GM23338 (cell line): ENCODE data around the gene ENTPD1. TPM values are rescaled to one million over a fixed set of nuclear protein-coding genes. Genes with fewer than 3 reads are reported as not detected.
"Not testable (repeated sequence)": the region's sequence is repeated elsewhere in the genome, so short reads cannot be mapped to it uniquely, and the experiment has no call there.

Experiments
- ATAC-seq: fragments of 200-7000 bp; cut with Tn5 transposase; 3 replicates; pipeline ENCODE4 v1.9.1; 2020
- DNase-seq: peaks from one replicate; pipeline ENCODE4 v3.0.0-alpha.2; 2015; ENCODE audit warnings: low spot score
- H2AFZ ChIP-seq: fragments of 200-600 bp; sonication (generic); 2 replicates; pipeline ENCODE4 v1.8.0; 2016; ENCODE audit warnings: antibody characterized with exemption, mild to moderate bottlenecking, moderate library complexity
- H3F3A ChIP-seq: fragments of 200-600 bp; sonication (generic); replicated peaks from 2 replicates; pipeline ENCODE4 v1.8.0; 2017; ENCODE audit warnings: antibody characterized with exemption, mixed run types, low read depth
- H3K27ac ChIP-seq: fragments of 200-600 bp; sonication (generic); 2 replicates; pipeline ENCODE4 v1.6.1; 2016; ENCODE audit warnings: low read depth
- H3K27me3 ChIP-seq: fragments of 200-600 bp; sonication (generic); 2 replicates; pipeline ENCODE4 v1.8.0; 2016; ENCODE audit warnings: mild to moderate bottlenecking, mixed run types, moderate library complexity; ENCODE audit not compliant: insufficient read depth
- H3K36me3 ChIP-seq: fragments of 200-600 bp; sonication (generic); 2 replicates; pipeline ENCODE4 v1.8.0; 2016; ENCODE audit warnings: mild to moderate bottlenecking; ENCODE audit not compliant: insufficient read depth
- H3K4me1 ChIP-seq: fragments of 200-600 bp; sonication (generic); 2 replicates; pipeline ENCODE4 v1.8.0; 2016; ENCODE audit warnings: mild to moderate bottlenecking, moderate library complexity; ENCODE audit not compliant: insufficient read depth
- H3K4me2 ChIP-seq: fragments of 200-600 bp; sonication (generic); 2 replicates; pipeline ENCODE4 v1.7.1; 2017; ENCODE audit warnings: mixed run types
- H3K4me3 ChIP-seq: fragments of 200-600 bp; sonication (generic); 2 replicates; pipeline ENCODE4 v1.6.1; 2016; ENCODE audit warnings: mixed run types
- H3K79me2 ChIP-seq: fragments of 200-600 bp; sonication (generic); replicated peaks from 2 replicates; pipeline ENCODE4 v1.8.0; 2017; ENCODE audit warnings: mild to moderate bottlenecking; ENCODE audit not compliant: insufficient read depth
- H3K9me2 ChIP-seq: fragments of 200-600 bp; sonication (generic); 2 replicates; pipeline ENCODE4 v1.8.0; 2017; ENCODE audit not compliant: insufficient read depth
- H4K20me1 ChIP-seq: fragments of 200-600 bp; sonication (generic); replicated peaks from 2 replicates; pipeline ENCODE4 v1.8.0; 2017; ENCODE audit warnings: mild to moderate bottlenecking; ENCODE audit not compliant: insufficient read depth
- H3K27ac Mint-ChIP-seq: 2 replicates; pipeline ENCODE4 v1.8.0; 2020; ENCODE audit warnings: inconsistent platforms, mild to moderate bottlenecking, moderate library complexity, mixed read lengths
- H3K27me3 Mint-ChIP-seq: 3 replicates; pipeline ENCODE4 v1.8.0; 2022; ENCODE audit warnings: low read depth, mild to moderate bottlenecking, moderate library complexity, mixed read lengths, inconsistent platforms; ENCODE audit not compliant: insufficient read depth, poor library complexity
- H3K36me3 Mint-ChIP-seq: 3 replicates; pipeline ENCODE4 v1.8.0; 2021; ENCODE audit warnings: low read depth, mild to moderate bottlenecking, inconsistent platforms, moderate library complexity, mixed read lengths
- H3K4me1 Mint-ChIP-seq: 3 replicates; pipeline ENCODE4 v1.8.0; 2020; ENCODE audit warnings: mild to moderate bottlenecking, inconsistent platforms, mixed read lengths
- H3K4me3 Mint-ChIP-seq: 3 replicates; pipeline ENCODE4 v1.8.0; 2021; ENCODE audit warnings: moderate library complexity, mild to moderate bottlenecking, inconsistent platforms, mixed read lengths
- H3K9me3 Mint-ChIP-seq: 3 replicates; pipeline ENCODE4 v1.8.0; 2020; ENCODE audit warnings: moderate library complexity, mild to moderate bottlenecking, inconsistent platforms, mixed read lengths
- CREB1 ChIP-seq: fragments of 250-450 bp; sonication (Bioruptor Pico); IDR thresholded peaks from 2 replicates; pipeline ENCODE4 v1.5.0; 2020; ENCODE audit warnings: low read depth, mild to moderate bottlenecking, moderate library complexity
- ETS1 ChIP-seq: IDR thresholded peaks from 2 replicates; pipeline ENCODE4 v1.6.1; 2016; ENCODE audit warnings: antibody characterized with exemption
- JUNB ChIP-seq: IDR thresholded peaks from one replicate; pipeline ENCODE4 v1.6.1; 2016; ENCODE audit warnings: antibody characterized with exemption; ENCODE audit not compliant: unreplicated experiment
- NANOG ChIP-seq: IDR thresholded peaks from 2 replicates; pipeline ENCODE4 v1.6.1; 2016; ENCODE audit warnings: antibody characterized with exemption, borderline replicate concordance
- POLR2AphosphoS5 ChIP-seq: IDR thresholded peaks from 2 replicates; pipeline ENCODE4 v1.6.1; 2016; ENCODE audit warnings: antibody characterized with exemption, low read depth
- STAT1 ChIP-seq: IDR thresholded peaks from one replicate; pipeline ENCODE4 v1.6.1; 2016; ENCODE audit warnings: antibody characterized with exemption; ENCODE audit not compliant: unreplicated experiment
- ZNF114 ChIP-seq: fragments of 250-450 bp; sonication (Bioruptor Pico); IDR thresholded peaks from 2 replicates; pipeline ENCODE4 v1.5.0; 2020; ENCODE audit warnings: mild to moderate bottlenecking, moderate library complexity
- ZNF331 ChIP-seq: fragments of 250-450 bp; sonication (Bioruptor Pico); IDR thresholded peaks from 2 replicates; pipeline ENCODE4 v1.5.0; 2020; ENCODE audit warnings: low read depth, mild to moderate bottlenecking, moderate library complexity
- ZNF462 ChIP-seq: fragments of 250-450 bp; sonication (Bioruptor Pico); IDR thresholded peaks from 2 replicates; pipeline ENCODE4 v1.5.0; 2020; ENCODE audit warnings: mild to moderate bottlenecking, moderate library complexity
- polyA plus RNA-seq: library from polyadenylated mRNA; unstranded; fragments of >200 nt; fragmentation: Nextera tagmentation; extraction: Ambion mirVana; gene quantifications from 2 replicates; pipeline ENCODE4 v1.2.1, GENCODE V29; 2016
- total RNA-seq: library from RNA; depleted of rRNA; stranded (reverse); fragments of >200 nt; shearing (Covaris generic); gene quantifications from 2 replicates; pipeline ENCODE4 v1.2.3, GENCODE V29; 2014

ENTPD1 gene
- total and polyA plus RNA-seq, 2 experiments from 2014 or later: 2.3 to 3.6 TPM

DNA sequence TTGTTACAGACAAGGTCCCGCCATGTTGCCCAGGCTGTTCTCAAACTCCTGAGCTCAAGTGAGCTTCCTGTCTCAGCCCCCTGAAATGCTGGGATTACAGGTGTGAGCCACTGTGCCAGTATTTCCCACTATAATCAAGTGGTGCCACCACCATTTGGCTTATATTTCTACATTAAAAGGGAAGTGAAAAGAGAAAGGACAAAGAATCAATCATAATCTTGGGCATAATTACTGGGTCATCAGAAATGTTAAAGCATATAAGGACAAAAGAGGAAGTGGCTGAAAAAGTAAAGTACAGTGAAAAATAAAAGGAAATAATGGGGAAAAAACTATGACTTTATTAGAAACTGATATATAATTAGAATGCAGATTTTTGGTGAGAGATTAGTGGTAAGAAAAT, 25.7 kb upstream of the ENTPD1 start:
- ATAC-seq: no peak
- Histone ChIP-seq H3K27me3 (no peaks in the 10 kb centered on the region), H3K4me3 (no peak overlapping the region), H2AFZ (peak overlapping the region; percentile 61; the same call in 1 of the 2 replicates), H3K9me2 (no peaks in the 10 kb centered on the region), H3K79me2 (no peaks in the 10 kb centered on the region), H3F3A (no peaks in the 10 kb centered on the region), H4K20me1 (no peaks in the 10 kb centered on the region), H3K4me1 (peaks cover 7% of the 10 kb centered on the region; the same call in 1 of the 2 replicates), H3K4me2 (no peak overlapping the region), H3K27ac (no peak overlapping the region), H3K36me3 (peaks cover 7% of the 10 kb centered on the region)
- Mint-ChIP-seq H3K36me3 (peaks cover 18% of the 10 kb centered on the region), H3K9me3 (peaks cover 21% of the 10 kb centered on the region), H3K4me3 (no peak overlapping the region), H3K27me3 (no peaks in the 10 kb centered on the region), H3K27ac (no peak overlapping the region), H3K4me1 (peaks cover 4% of the 10 kb centered on the region; the same call in 2 of the 3 replicates)
- TF ChIP-seq ZNF331: no peak
- no peak for TF ChIP-seq ZNF114 (CRISPR knock-in tag)
- TF ChIP-seq NANOG: no peak
- no peak for TF ChIP-seq POLR2AphosphoS5
- no peak for TF ChIP-seq JUNB
- DNase-seq: no peak

DNA sequence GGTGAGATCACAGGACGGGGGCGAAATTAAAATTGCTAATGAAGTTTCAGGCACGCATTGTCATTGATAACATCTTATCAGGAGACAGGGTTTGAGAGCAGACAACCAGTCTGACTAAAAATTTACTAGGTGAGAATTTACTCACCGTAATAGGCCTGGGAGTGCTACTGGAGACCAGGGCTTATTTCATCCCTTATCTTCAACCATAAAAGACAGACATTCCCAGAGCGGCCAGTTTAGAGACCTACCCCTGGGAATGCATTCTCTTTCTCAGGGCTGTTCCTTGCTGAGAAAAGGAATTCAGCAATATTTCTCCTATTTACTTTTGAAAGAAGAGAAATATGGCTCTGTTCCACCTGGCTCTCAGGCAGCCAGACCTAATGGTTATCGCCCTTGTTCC, 23.1 kb upstream of the ENTPD1 start:
- not testable (repeated sequence) for H3F3A ChIP-seq, H3K9me2 ChIP-seq, H3K36me3 ChIP-seq, H3K27me3 Mint-ChIP-seq, H3K79me2 ChIP-seq, H3K27ac Mint-ChIP-seq, H3K4me2 ChIP-seq, ATAC-seq, H2AFZ ChIP-seq, H3K4me1 ChIP-seq, H4K20me1 ChIP-seq, H3K27ac ChIP-seq, H3K27me3 ChIP-seq, H3K4me3 ChIP-seq, H3K4me3 Mint-ChIP-seq, H3K4me1 Mint-ChIP-seq
- peaks cover 21% of the 10 kb centered on the region for H3K9me3 Mint-ChIP-seq
- peak; percentile 13 for DNase-seq
- 0 out of 2 replicates have a peak, but pooled peaks have one; percentile 63 for TF ChIP-seq ZNF114 (CRISPR knock-in tag)
- peaks cover 18% of the 10 kb centered on the region for H3K36me3 Mint-ChIP-seq

- no peaks in the 10 kb centered on the region for H3K36me3 Mint-ChIP-seq
- H3K4me3 Mint-ChIP-seq: no peak overlapping the region
- 0 out of 2 replicates have a peak, but pooled peaks cover 9% of the 10 kb centered on the region for H3K9me2 ChIP-seq
- H3K27me3 ChIP-seq: no peaks in the 10 kb centered on the region
- H4K20me1 ChIP-seq: no peaks in the 10 kb centered on the region
- H3K9me3 Mint-ChIP-seq: no peaks in the 10 kb centered on the region; the same call in 1 of the 3 replicates
- H2AFZ ChIP-seq: no peak overlapping the region
- H3F3A ChIP-seq: no peaks in the 10 kb centered on the region
- no peak overlapping the region for H3K27ac Mint-ChIP-seq
- H3K27ac ChIP-seq: no peak overlapping the region
- H3K4me3 ChIP-seq: no peak overlapping the region
- no peak overlapping the region for H3K4me2 ChIP-seq
- no peaks in the 10 kb centered on the region for H3K79me2 ChIP-seq
- H3K4me1 ChIP-seq: peaks cover 10% of the 10 kb centered on the region
- no peak for ATAC-seq
- no peaks in the 10 kb centered on the region for H3K36me3 ChIP-seq
- no peak for DNase-seq
- peaks cover 16% of the 10 kb centered on the region for H3K4me1 Mint-ChIP-seq
- H3K27me3 Mint-ChIP-seq: no peaks in the 10 kb centered on the region
- TF ChIP-seq ZNF462 (CRISPR knock-in tag): no peak
- TF ChIP-seq ETS1: no peak
- no peak for TF ChIP-seq POLR2AphosphoS5
- no peak for TF ChIP-seq JUNB
- no peak for TF ChIP-seq ZNF331
- TF ChIP-seq NANOG: no peak
- TF ChIP-seq CREB1 (CRISPR knock-in tag): no peak
- TF ChIP-seq STAT1: no peak
These were observed 16.9 kb upstream of the ENTPD1 start for GRCh38 chr10:95739056-95739455.
